UCSD-AML1 (cell line): ENCODE data around the gene ZDHHC14.
"Not testable (repeated sequence)": the region's sequence is repeated elsewhere in the genome, so short reads cannot be mapped to it uniquely, and the experiment has no call there.

Source experiments
- DNase-seq: peaks from one replicate; lab custom pipeline; 2025; ENCODE audit not compliant: unreplicated experiment; lab: John Stamatoyannopoulos, UW

Gene ZDHHC14

DNA sequence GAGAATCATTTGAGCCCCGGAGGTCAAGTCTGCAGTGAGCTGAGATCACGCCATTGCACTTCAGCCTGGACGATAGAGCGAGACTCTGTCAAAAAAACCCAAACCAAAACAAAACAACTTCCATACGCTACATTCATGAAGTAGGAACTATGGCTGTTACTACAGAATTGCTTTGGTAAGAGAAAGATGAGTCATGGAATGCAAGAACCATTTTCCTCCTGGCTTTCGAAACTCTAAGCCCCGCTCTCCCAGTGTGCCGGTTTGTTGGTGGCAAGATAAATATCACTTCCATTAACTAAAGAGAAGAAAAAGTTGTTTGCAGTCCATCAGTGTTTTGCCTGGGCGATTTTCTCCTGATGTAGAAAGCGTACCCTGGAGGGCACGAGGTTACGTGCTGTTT lies 61.3 kb downstream of the ZDHHC14 start:
- no peak for DNase-seq

DNA sequence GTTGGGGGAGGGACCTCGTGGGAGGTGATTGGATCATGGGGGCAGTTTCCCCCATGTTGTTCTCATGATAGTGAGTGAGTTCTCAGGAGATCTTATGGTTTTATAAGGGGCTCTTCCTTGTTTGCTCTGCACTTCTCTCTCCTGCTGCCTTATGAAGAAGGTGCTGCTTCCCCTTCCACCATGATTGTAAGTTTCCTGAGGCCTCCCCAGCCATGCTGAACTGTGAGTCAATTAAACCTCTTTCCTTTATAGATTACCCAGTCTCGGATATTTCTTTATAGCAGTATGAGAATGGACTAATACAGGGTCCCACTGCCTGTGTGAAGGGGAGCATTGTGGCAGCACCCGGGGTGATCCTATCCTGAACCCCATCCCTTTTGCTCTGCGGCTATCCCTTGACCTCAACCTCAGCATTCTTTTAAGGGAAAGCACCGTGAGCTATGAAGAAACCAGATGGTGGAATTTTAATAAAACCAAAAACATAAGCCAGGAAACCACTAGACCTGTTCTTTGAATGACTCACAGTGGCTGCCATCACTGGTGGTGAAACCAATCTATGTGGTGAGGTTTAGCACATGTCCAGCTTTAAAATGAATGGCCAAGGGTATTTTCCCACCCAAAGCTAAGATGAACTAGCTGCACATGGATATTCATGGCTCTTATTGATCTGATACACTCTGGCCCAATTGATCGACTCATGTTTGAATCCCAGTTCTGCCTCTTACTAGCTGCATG lies 62.2 kb downstream of the ZDHHC14 start:
- DNase-seq, result no peak

DNA sequence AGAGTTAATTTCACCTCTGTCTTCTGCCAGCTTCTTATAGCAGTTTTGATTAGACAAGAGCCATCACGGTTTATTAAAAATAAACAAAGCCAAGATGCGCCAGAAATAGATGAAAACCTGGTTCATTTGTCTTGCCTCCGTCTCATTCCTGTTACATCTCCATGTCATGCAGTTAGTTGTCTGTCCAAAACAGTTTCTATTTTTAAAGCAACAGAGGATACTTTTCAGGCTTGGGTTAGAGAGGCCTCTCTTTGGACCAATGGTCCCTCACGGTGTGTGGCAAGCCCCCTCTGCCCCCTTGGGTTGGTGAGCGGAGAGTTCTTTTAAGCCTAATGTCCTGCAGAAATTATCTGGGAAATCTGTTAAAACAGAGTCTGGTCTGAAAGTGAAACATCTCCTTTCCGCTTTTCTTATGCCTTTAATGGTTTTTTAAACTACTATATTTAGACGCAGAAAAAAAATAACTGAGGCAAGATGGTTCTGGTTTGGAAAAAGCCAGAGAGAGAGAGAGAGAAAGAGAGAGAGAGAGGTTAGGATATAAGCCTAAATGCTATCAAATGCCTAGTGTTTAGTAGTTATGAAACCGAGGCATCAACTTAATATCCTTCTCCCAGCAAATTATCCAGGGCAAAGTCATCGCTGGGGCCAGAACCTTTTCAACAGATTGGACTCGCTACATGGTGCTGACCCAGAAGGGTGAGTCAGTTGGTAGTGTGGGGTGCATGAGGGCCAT lies 64.5 kb downstream of the ZDHHC14 start:
- no peak for DNase-seq

DNA sequence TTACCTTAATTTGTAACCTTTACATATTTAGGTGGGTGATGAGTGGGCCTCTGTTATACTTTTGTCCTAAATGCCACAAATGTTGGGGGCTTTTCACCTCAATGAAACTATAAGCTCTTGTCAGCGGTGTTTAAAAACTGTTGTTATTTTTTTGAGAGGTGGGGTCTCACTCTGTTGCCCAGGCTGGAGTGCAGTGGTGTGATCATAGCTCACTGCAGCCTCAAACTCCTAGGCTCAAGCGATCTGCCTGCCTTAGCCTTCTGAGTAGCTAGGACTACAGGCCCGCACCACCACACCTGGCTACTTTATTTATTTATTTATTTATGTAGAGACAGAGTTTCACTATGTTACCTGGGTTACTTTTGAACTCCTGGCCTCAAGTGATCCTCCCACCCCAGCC lies 66.7 kb downstream of the ZDHHC14 start:
- no peak for DNase-seq

DNA sequence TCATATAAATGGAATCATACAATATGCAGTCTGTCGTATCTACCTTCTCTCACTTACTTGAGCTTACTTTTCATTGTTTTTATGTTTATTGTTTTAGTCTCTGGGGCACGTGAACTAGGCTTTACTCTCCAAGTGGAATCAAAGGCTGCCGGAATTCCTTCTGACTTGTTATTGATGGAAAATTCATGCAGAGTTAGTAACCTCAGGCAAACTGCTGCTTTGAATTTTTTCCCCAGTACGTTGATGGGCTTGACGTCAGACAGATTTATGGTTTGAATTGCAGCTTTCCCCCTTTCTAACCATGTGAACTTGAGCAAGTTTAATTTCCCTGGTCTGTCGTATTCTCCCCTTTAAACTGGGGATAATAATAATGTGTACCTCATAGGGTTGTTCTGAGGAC lies 68.6 kb downstream of the ZDHHC14 start:
- DNase-seq, result no peak

DNA sequence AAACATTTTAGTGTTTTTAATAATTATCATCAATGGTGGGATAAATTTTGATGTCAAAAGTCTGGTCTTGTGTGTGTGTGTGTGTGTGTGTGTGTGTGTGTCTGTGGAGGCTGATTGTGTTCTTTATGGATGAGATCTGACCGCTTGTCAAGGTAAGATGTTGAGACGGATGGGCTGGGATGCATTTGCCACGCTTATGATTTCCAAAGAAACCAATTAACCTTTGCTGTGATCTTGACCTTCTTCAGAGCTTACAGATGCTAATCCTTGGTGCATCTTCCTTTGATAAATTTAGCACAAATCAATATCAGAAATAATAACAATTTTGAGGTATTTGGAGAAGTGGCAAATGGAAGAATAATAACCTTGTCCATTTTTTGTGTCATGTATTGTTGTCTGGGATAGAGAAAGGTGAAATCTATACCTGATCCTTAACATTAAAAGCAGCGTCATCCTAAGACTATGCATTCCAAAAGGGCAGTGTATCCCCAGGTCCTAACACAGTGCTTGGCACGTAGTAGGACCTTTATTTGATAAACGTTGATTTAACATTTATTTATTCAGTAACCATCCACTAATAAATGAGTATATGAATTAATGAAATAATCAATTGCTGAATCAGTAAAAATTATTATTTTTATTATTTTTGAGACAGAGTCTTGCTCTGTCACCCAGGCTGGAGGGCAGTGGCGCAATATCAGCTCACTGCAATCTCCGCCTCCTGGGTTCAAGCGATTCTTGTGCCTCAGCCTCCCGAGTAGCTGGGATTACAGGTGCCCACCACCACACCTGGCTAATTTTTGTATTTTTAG lies 70.1 kb downstream of the ZDHHC14 start:
- DNase-seq, result no peak

DNA sequence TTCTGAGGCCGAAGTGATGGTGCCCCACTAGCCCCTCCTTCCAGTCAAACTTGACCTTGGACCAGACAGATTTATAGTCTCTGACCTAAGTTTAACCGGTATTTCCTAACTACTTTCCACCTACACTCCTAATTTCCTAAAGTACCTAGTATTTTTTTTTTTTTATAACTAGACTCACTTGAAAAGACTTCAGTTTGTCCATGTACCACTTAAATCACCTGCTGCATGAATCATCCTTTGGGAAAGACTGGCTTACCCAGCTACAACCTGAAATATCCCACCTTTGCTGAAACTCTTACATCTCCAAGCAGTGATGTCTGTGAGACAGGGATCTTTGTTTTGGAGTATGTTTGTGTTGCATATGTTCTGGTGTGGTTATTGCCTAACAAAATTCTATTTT lies 71.1 kb downstream of the ZDHHC14 start:
- no peak for DNase-seq

DNA sequence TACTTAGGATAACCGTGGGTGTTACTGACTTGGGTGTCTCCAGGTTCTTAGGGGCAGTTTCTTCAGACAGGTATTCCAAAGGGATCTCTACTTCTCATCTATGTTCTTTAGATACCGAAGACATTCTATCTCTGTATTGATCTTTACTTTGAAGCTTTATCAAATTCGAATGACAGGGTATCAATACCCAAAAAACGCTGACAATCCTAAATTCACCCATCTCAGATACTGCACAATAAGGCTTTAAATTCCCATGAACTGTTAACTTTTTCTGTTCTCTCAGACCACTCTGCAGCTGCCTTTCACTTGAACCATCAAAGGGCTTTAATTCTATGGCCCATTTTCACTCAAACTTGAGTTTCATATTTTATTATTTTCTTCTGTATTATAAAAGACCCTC lies 72.1 kb downstream of the ZDHHC14 start:
- no peak for DNase-seq

DNA sequence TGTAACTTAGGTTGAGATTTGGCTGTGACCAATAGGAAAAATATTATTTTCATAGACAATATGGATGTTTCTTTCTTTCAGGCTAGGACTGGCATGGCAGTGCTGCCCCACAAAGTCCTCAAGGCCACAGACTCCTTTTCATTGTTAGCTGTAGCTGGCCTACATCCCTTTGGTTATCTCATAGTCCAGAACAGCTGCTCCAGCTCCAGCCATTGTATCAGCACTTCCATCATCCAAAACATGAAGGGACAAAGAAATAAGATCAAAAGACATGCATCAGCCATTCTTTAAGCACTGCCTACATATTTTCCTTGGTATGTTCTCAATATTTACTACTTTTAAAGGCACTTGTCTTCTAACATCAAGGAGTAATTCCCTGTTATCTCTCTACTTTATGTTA lies 73.0 kb downstream of the ZDHHC14 start:
- no peak for DNase-seq

DNA sequence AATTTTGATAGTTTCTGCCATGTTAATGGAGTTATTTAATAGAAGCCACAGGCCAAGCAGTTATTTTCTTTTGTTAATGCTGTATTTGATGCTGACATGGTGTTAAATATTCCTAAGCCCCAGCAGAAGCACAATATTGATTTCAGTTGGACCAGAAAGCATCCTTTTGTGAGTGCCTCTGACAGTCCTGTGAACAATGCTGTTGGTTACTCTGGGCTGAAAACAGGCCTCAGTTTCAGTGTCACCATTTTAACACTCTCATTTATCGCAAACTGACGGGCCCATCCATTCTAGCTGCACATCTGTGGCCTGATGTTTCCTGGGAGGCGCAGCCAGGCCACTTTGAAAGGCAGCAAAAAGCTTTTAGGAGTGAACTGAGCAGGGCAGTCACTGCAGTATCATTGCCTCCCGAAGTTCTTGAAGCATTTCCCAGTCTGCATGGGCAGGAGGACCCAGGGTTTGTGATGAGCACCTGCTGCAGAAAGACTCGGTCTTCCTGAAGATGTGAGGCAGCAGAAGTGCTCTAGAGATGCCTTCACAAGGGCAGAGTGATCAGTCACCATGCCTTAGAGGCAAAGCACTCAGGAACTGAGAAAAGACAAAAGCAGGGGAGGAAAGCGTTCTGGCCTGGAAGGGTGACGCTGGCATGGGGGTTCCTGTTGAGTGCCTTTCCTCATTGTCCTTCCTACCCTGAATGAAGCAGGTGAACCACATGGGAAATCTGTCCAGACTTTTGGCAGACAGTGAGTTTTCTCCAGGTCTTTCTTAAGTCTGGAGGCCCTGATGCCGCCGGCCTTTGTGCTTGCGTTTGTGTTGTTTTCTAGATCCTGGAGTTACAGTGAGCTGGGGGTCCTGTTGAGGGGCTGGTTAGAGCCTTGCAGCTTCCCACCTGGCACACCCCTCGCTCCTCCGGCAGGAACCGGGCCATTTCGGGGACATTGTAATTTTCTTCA lies 74.0 kb downstream of the ZDHHC14 start:
- no peak for DNase-seq

DNA sequence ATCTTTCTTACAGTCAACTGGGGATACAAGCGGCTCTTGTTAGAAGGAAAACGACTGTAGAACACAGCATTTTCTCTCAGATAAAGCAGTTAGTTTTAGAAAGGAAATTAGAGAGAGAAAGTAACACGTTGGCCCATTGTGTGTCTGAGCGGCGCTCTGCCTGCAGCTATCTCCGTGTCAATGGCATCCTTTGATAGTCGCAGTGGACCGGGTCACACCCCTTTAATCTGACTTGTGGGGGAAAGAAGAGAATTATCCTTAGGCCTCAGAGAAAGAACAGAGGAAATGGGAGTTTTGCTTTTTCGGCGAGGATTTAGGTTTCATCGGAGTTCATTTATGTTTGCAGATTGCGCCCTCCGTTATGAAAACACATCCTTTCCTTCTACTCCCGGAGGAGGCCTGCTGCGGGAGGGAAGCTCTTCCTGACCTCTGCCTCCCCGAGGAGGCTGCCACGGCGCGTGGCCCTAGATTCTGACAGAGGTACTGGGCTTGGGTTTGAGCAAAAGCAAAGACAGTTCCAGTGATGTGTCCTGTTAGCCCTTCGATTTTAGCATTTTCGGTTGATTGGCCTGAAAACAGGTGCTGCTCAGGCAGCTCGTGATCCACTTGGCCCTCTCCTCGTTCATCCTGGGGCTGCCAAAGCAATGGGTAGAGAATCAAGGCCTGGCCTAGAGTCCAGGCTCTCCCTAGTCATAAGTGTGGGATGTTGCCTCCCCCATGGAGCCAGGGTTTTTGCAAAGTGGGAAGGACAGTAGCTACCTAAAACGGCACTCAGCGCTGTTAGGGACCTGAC lies 74.9 kb downstream of the ZDHHC14 start:
- no peak for DNase-seq

DNA sequence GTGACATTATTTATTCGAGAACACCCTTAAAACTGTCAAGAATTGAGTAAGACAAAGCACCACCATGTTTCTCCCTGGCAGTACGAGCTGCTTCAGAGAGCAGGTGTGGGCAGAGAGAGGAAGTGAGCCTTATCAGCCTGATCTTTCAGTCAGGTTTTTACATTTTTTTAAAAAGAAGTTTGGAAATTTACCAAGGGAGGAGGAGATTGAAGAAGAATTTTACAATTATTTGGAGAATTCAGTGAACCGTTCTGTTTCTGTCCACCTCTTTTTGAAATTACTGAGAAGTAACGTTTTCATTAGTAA lies 75.5 kb downstream of the ZDHHC14 start:
- DNase-seq, result no peak

DNA sequence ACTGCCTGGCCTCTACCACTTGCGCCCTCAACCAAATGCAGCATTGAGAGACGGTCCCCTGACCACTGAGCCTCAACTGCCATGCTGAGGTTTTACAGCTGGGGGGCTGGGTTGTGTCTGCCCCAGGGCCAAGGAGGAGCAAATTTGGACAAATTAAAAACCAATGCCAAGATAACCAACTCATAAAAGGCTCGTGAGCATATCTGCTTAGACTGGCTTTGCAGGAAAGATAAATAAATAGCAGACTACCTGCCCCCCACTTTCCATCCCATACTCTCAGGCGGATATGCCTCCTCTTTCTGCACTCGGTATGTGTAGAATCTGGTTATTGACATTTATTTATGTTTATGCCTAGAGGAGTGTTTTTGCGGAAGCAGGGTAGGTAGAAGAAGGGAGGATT lies 76.8 kb downstream of the ZDHHC14 start:
- DNase-seq, result no peak

DNA sequence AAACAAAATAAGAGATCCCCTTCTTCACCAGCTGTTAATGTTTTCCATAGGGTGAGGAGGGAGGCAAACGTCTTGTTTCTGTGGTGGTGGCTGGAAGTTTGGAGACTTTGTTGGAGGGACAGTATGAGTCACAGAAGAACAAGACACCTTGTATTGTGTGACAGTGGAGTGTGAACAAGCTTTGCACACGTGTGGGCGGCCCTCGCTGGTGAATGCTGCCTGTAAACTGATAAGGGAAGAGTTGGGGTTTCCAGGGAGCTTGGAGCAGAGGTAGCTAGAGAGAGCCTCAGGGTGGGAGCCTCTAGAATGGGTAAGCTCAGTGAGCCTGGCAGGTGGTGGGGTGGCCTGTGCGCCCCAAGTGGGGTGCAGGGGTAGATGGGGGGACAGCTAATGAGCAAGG lies 78.3 kb downstream of the ZDHHC14 start:
- no peak for DNase-seq

DNA sequence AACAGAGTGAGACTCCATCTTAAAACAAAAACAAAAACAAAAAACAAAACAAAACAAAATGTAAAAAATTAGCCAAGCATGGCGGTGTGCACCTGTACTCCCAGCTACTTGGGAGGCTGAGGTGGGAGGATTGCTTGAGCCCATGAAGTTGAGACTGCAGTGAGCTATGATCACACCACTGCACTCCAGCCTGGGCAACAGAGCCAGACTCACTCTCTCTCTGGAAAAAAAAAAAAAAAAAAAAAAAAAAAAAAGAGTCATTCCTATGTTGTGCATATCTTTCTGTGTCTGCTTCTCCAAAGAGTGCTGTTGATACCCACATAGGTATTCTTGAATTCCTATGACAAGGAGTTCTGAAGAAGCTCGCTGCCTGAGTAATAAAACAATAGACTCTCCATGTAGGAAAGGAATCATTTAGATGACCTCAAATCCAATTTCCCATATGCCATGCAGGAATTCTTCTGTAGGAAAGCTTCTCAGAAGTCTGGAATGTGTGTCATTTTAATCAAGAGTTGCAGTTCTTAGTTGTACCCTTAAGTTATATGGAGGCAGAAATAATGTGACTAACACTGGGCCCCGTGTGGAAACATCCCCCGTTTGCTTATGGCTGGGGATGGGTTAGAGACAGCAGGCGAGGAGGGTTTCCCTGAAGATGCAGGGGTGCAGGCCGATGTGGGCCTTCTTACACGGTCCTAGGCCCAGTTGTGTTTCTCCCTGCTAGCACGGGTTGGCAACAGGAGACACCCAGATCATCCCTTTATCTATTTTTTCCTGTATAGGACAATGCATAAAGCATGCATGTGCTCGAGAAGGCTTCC lies 79.4 kb downstream of the ZDHHC14 start:
- DNase-seq, result no peak

DNA sequence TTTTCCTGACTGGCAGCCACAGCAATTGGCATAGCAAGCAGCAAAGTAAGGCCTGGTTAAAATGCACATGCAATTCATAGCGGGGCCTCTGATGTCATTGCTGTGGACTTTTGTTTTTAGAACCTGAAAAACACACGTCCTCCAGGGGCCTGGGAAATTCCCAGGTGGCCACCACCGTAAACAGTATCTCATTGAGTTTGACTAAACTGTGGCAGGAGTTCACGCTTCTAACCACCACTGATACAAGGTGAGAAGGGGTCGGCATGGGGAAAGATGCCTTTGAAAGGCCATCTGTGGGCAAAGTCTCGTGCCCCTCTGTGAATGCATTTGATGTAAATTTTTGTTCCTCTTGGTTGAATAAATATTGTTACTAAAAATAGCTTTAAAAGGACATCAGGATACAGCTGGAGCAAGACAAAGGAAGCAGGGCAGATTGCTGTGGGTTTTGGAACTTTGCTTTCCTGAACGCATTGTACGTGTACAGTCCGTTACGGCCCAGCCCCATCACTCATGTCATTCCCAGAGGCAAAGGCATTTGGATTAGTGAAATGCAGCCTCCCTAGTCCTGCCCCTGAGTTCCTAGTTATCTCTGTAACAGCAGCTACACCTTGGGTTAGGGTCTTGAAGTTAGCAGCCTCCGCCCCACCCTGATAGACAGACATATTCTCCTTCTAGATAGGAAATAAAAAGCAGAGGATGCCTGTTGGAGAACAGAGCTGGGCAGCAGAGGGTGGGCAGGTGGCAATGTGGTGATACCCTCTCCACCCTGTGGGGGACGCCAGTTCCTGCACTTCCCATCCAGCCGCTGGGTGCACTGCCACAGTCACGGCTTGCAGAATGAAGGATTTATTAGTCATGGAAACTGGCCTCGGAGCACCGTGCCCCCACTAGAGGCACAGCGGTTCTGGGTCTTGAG lies 80.3 kb downstream of the ZDHHC14 start:
- no peak for DNase-seq

DNA sequence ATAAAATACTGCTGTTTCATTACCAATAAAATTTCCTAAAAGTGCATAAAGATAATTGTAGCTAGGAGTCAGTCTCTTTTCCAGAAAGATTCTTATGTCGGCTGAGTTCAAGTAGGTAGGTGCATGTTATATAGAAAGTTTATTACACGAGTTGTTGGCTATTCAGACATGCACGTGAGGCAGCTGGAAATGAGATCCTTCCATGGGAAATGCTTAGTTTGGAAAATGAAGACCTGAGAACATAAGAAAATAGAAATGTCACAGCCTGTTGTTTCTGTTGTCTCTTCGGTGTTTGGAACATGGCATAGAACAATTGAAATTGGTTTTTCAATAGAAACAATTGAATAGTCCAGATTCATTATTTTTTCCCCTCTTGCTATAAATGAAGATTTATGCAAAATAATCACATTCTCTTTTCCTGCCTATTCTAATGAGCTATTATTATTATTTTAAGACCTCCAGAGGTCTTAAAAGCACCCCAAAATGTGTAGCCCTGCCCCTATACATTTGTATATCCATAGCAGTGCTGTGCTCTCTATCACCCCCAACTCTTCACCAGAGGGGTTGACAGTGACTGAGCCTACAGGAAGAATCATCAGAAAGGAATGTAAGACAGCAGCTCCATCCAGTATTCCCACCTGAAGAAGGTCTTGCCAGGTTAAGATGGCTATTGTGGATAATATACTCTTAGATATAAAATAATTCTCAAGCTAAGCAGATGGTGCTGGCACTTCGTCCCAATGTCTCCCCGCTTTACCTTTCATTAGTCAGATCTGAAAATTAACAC lies 82.2 kb downstream of the ZDHHC14 start:
- DNase-seq, result no peak

DNA sequence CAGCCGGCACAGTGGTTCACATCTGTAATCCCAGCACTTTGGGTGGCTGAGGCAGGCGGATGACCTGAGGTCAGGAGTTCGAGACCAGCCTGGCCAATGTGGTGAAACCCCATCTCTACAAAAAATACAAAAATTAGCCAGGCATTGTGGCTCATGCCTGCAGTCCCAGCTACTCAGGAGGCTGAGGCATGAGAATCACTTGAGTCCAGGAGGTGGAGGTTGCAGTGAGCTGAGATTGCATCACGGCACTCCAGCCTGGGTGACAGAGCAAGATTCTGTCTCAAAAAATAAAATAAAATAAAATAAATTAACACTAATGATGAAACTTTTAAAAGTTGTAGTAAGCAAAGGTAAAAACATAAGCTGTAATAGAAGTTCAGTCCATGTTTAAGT lies 82.7 kb downstream of the ZDHHC14 start:
- DNase-seq, result not testable (repeated sequence)
